H1 (cell line): ENCODE results near the gene COQ5. TPM values are rescaled to one million over a fixed set of nuclear protein-coding genes. Genes with fewer than 3 reads are reported as not detected.
A peak's percentile ranks its signal among the peaks of the same experiment; 100 is the strongest.

Experiments used
- CTCF ChIA-PET: fragments of 300-600 bp; sonication (Branson Sonifier 250); formaldehyde crosslinking; loops from one replicate; lab custom pipeline; 2021; ENCODE audit not compliant: partially characterized antibody; lab: Charles Lee
- POLR2A ChIA-PET: fragments of 300-600 bp; sonication (Branson Sonifier 250); formaldehyde crosslinking; loops from one replicate; lab custom pipeline; 2021; ENCODE audit warnings: inconsistent platforms; ENCODE audit not compliant: partially characterized antibody; lab: Charles Lee
- DNase-seq, 2 experiments: peaks; one replicate each; pipeline versions ENCODE4 v3.0.0 to v3.0.0-alpha.2; 2010 to 2022; ENCODE audit warnings: low spot score in 2 of 2, low read depth in 1 of 2, mixed read lengths in 1 of 2
- FAIRE-seq: peaks from 2 replicates; lab custom pipeline; 2011; peaks lifted over from hg19 to GRCh38; lab: Jason Lieb, UNC
- H2AFZ ChIP-seq: 2 replicates; pipeline ENCODE4 v1.8.1; 2012; ENCODE audit warnings: low read length, inconsistent platforms
- H2AK5ac ChIP-seq: 2 replicates; pipeline ENCODE4 v1.6.1; 2013; ENCODE audit warnings: low read depth, low read length
- H2BK120ac ChIP-seq: replicated peaks from 2 replicates; pipeline ENCODE3; 2013; ENCODE audit warnings: low read depth, low read length, inconsistent platforms
- H2BK12ac ChIP-seq: 2 replicates; pipeline ENCODE4 v1.6.1; 2013; ENCODE audit warnings: low read depth, low read length
- H2BK15ac ChIP-seq: 2 replicates; pipeline ENCODE4 v1.6.1; 2013; ENCODE audit warnings: low read length
- H2BK20ac ChIP-seq: 2 replicates; pipeline ENCODE4 v1.6.1; 2013; ENCODE audit warnings: low read length
- H2BK5ac ChIP-seq: 2 replicates; pipeline ENCODE4 v1.6.1; 2013; ENCODE audit warnings: low read depth, low read length
- H3K14ac ChIP-seq: 2 replicates; pipeline ENCODE4 v1.6.1; 2013; ENCODE audit warnings: inconsistent platforms; ENCODE audit not compliant: insufficient read length
- H3K18ac ChIP-seq: 2 replicates; pipeline ENCODE4 v1.6.1; 2013; ENCODE audit warnings: low read length; ENCODE audit errors: extremely low read depth
- H3K23ac ChIP-seq: 2 replicates; pipeline ENCODE4 v1.6.1; 2013; ENCODE audit warnings: inconsistent platforms; ENCODE audit not compliant: insufficient read length
- H3K23me2 ChIP-seq: 2 replicates; pipeline ENCODE4 v1.6.1; 2013; ENCODE audit warnings: low read depth, low read length
- H3K27ac ChIP-seq: 2 replicates; pipeline ENCODE4 v1.6.1; 2011; ENCODE audit warnings: low read depth, low read length, inconsistent platforms
- H3K27me3 ChIP-seq, 4 experiments: replicated peaks in 1 of 4; 1 replicate in 1 of 4; 2 replicates in 3 of 4; pipeline versions ENCODE4 v1.6.1 to v1.8.1; 2011 to 2013; ENCODE audit warnings: low read length in 3 of 4, mild to moderate bottlenecking in 3 of 4, inconsistent platforms in 2 of 4, mixed read lengths in 2 of 4, moderate library complexity in 1 of 4; ENCODE audit not compliant: control insufficient read depth in 3 of 4, insufficient read depth in 3 of 4; ENCODE audit errors: extremely low read depth in 1 of 4
- H3K36me3 ChIP-seq, 4 experiments: 2 replicates each; pipeline versions ENCODE4 v1.6.1 to v1.8.1; 2011 to 2013; ENCODE audit warnings: mild to moderate bottlenecking in 4 of 4, low read length in 3 of 4, moderate library complexity in 2 of 4, control low read depth in 1 of 4, inconsistent platforms in 1 of 4; ENCODE audit not compliant: insufficient read depth in 4 of 4, control insufficient read depth in 2 of 4
- H3K4ac ChIP-seq: replicated peaks from 2 replicates; pipeline ENCODE3; 2013; ENCODE audit warnings: low read length, low read depth, mixed read lengths, inconsistent platforms; ENCODE audit not compliant: insufficient read length
- H3K4me1 ChIP-seq, 4 experiments: replicated peaks in 1 of 4; 1 replicate in 1 of 4; 2 replicates in 3 of 4; pipeline versions ENCODE4 v1.6.1 to v1.8.1; 2011 to 2013; ENCODE audit warnings: low read length in 3 of 4, inconsistent platforms in 2 of 4, mixed read lengths in 1 of 4; ENCODE audit not compliant: insufficient read depth in 4 of 4, control insufficient read depth in 3 of 4
- H3K4me2 ChIP-seq, 2 experiments: 2 replicates each; pipeline versions ENCODE4 v1.6.1 to v1.8.1; 2011 to 2013; ENCODE audit warnings: low read depth in 2 of 2, low read length in 2 of 2, control low read depth in 1 of 2, inconsistent platforms in 1 of 2, mild to moderate bottlenecking in 1 of 2; ENCODE audit not compliant: insufficient read depth in 1 of 2
- H3K4me3 ChIP-seq, 4 experiments: fragments of 200-600, 300-600 bp in 1 of 4; sonication (generic), shearing (Covaris generic), sonication (Bioruptor Twin) in 1 of 4; 2 replicates each; pipeline versions ENCODE4 v1.5.1 to v1.8.1; 2011 to 2016; ENCODE audit warnings: low read length in 4 of 4, low read depth in 3 of 4, control low read depth in 2 of 4, inconsistent platforms in 2 of 4, mild to moderate bottlenecking in 2 of 4, mixed read lengths in 1 of 4, moderate library complexity in 1 of 4; ENCODE audit not compliant: insufficient read depth in 2 of 4; ENCODE audit errors: extremely low read depth in 1 of 4
- H3K56ac ChIP-seq: replicated peaks from 2 replicates; pipeline ENCODE3; 2013; ENCODE audit warnings: low read depth, mild to moderate bottlenecking, mixed read lengths, low read length, inconsistent platforms; ENCODE audit not compliant: insufficient read length
- H3K79me1 ChIP-seq: 2 replicates; pipeline ENCODE4 v1.6.1; 2013; ENCODE audit warnings: low read depth, low read length, control low read depth
- H3K79me2 ChIP-seq, 2 experiments: 2 replicates each; pipeline versions ENCODE4 v1.6.1 to v1.8.1; 2012 to 2013; ENCODE audit warnings: low read length in 2 of 2, mild to moderate bottlenecking in 2 of 2, inconsistent platforms in 1 of 2; ENCODE audit not compliant: insufficient read depth in 2 of 2, control insufficient read depth in 1 of 2
- H3K9ac ChIP-seq, 4 experiments: replicated peaks in 1 of 4; 1 replicate in 1 of 4; 2 replicates in 3 of 4; pipeline versions ENCODE4 v1.6.1 to v1.8.1; 2011 to 2013; ENCODE audit warnings: low read depth in 3 of 4, low read length in 3 of 4, control low read depth in 2 of 4, mild to moderate bottlenecking in 2 of 4, moderate library complexity in 2 of 4, inconsistent platforms in 1 of 4; ENCODE audit errors: extremely low read depth in 1 of 4
- H3K9me3 ChIP-seq, 2 experiments: 2 replicates each; pipeline versions ENCODE4 v1.6.1 to v1.8.1; 2012 to 2013; ENCODE audit warnings: mild to moderate bottlenecking in 2 of 2, moderate library complexity in 2 of 2, control low read depth in 1 of 2, inconsistent platforms in 1 of 2, low read depth in 1 of 2, low read length in 1 of 2, mixed read lengths in 1 of 2; ENCODE audit not compliant: insufficient read depth in 2 of 2
- H4K20me1 ChIP-seq, 2 experiments: replicated peaks in 1 of 2; 2 replicates each; pipeline versions ENCODE3 to v1.8.1; 2011 to 2013; ENCODE audit warnings: inconsistent platforms in 2 of 2, low read length in 2 of 2, mild to moderate bottlenecking in 1 of 2; ENCODE audit not compliant: insufficient read depth in 2 of 2, control insufficient read depth in 1 of 2
- H4K5ac ChIP-seq: 2 replicates; pipeline ENCODE4 v1.6.1; 2013; ENCODE audit warnings: low read length, low read depth, mixed read lengths, inconsistent platforms; ENCODE audit not compliant: insufficient read length
- H4K8ac ChIP-seq: 2 replicates; pipeline ENCODE4 v1.8.0; 2013; ENCODE audit warnings: mild to moderate bottlenecking, moderate library complexity, low read length, inconsistent platforms; ENCODE audit not compliant: insufficient read depth; ENCODE audit errors: extremely low read depth
- H4K91ac ChIP-seq: replicated peaks from 2 replicates; pipeline ENCODE3; 2013; ENCODE audit warnings: low read length, mixed read lengths, inconsistent platforms; ENCODE audit not compliant: insufficient read length
- POLR2AphosphoS5 ChIP-seq: IDR thresholded peaks from 2 replicates; pipeline ENCODE4 v1.6.1; 2011; ENCODE audit warnings: low read depth, low read length
- SUZ12 ChIP-seq: fragments of 200-600 bp; sonication (generic); IDR thresholded peaks from 2 replicates; pipeline ENCODE4 v1.6.1; 2012; ENCODE audit warnings: mild to moderate bottlenecking, inconsistent platforms, low read length, moderate library complexity, mixed read lengths
- WGBS, 2 experiments: shearing (Covaris generic) in 1 of 2; methylation state at CpG; one replicate each; pipeline versions ENCODE4 v1.1.6 to v1.1.7; 2013 to 2015; ENCODE audit warnings: low lambda C conversion rate in 2 of 2, mixed read lengths in 2 of 2, inconsistent platforms in 1 of 2, low coverage in 1 of 2, missing lambda C conversion rate in 1 of 2; ENCODE audit not compliant: insufficient replicate concordance in 2 of 2, insufficient coverage in 1 of 2, insufficient read length in 1 of 2; ENCODE audit errors: extremely low coverage in 1 of 2, missing lambda C conversion rate in 1 of 2; 5-methylcytosine and 5-hydroxymethylcytosine counted together
- polyA plus RNA-seq, 7 experiments: library from polyadenylated mRNA; depleted of rRNA in 3 of 7; stranded (reverse) in 5 of 7; unstranded in 2 of 7; fragments of >200 nt in 5 of 7; fragments of 200-250 nt in 2 of 7; gene quantifications; 1 replicate in 5 of 7; 2 replicates in 1 of 7; 4 replicates in 1 of 7; pipeline versions ENCODE4 v1.2.1 to v1.2.3, GENCODE V29; 2011 to 2013; ENCODE audit warnings: missing spikeins in 2 of 7, mixed read lengths in 2 of 7
- total RNA-seq: library from RNA; stranded (reverse); fragmentation: NEBNext Ultra II Directional; extraction: Animal tissue kit (Norgen Biotek cat#: 25700); gene quantifications from 2 replicates; pipeline ENCODE4 v1.2.1, GENCODE V29; 2021

The COQ5 gene
- total and polyA plus RNA-seq, 2 of the 8 experiments (the other 6 are each of a cell fraction or from before 2014, with no cell fraction given) = 35.1 to 35.8 TPM

GRCh38 chr12:120462099-120462640 lies 66.8 kb downstream of the COQ5 start:
- H4K20me1 ChIP-seq = peaks cover 8 to 19% of the 10 kb centered on the region in 2 experiments
- no peaks in the 10 kb centered on the region for H3K23me2 ChIP-seq
- WGBS, 2 experiments = 95% methylated on average over 3 of the region's 3 CpGs; no CpG with 5 or more reads in 1 of the 2 experiments
- H3K23ac ChIP-seq = no peak overlapping the region
- H3K4ac ChIP-seq = no peak overlapping the region
- H3K18ac ChIP-seq = no peak overlapping the region
- CTCF ChIA-PET = interaction anchor here (1.1 to 9.3 kb wide), 5 partner anchors 8 to 126 kb away, joined by 3 to 152 read pairs (median 4); partner anchors contain the start of gene COX6A1
- H3K4me3 ChIP-seq = no peak overlapping the region
- TF ChIP-seq SUZ12 (no peak), POLR2AphosphoS5 (peak; percentile 50; the same call in 1 of the 2 replicates)
- TF ChIP-seq, all 59 proteins: peak for 1
- H3K79me2 ChIP-seq = peaks cover 0 to 30% of the 10 kb centered on the region in 2 experiments; a peak in 2 of 4 replicates
- H4K5ac ChIP-seq = no peak overlapping the region
- H3K79me1 ChIP-seq = peaks cover 3% of the 10 kb centered on the region
- no peak overlapping the region for H4K8ac ChIP-seq
- POLR2A ChIA-PET = interaction anchor here (0.6 to 18.7 kb wide), 10 partner anchors 10 to 304 kb away, joined by 3 to 365 read pairs (median 4); partner anchors contain the start of genes COQ5, GATC and TRIAP1
- no peak overlapping the region for H2BK15ac ChIP-seq
- FAIRE-seq (no peak), DNase-seq (no peak)
- no peak overlapping the region for H2AK5ac ChIP-seq
- no peak overlapping the region for H2BK20ac ChIP-seq
- H2BK120ac ChIP-seq = no peak overlapping the region
- no peaks in the 10 kb centered on the region; a peak in 1 of 7 replicates for H3K4me1 ChIP-seq
- no peak overlapping the region for H3K56ac ChIP-seq
- no peak overlapping the region for H3K4me2 ChIP-seq
- no peak overlapping the region for H3K27ac ChIP-seq
- no peak overlapping the region for H3K14ac ChIP-seq
- H3K9me3 ChIP-seq = no peaks in the 10 kb centered on the region
- H3K36me3 ChIP-seq = peaks cover 47 to 87% (median 71%) of the 10 kb centered on the region in 4 experiments
- H2BK12ac ChIP-seq = no peak overlapping the region
- H4K91ac ChIP-seq = no peak overlapping the region
- H3K9ac ChIP-seq = no peak overlapping the region
- no peaks in the 10 kb centered on the region for H3K27me3 ChIP-seq
- no peak overlapping the region for H2BK5ac ChIP-seq
- H2AFZ ChIP-seq = no peak overlapping the region
